Measurements from ENCODE around the gene CREB3.

The CREB3 gene

DNA sequence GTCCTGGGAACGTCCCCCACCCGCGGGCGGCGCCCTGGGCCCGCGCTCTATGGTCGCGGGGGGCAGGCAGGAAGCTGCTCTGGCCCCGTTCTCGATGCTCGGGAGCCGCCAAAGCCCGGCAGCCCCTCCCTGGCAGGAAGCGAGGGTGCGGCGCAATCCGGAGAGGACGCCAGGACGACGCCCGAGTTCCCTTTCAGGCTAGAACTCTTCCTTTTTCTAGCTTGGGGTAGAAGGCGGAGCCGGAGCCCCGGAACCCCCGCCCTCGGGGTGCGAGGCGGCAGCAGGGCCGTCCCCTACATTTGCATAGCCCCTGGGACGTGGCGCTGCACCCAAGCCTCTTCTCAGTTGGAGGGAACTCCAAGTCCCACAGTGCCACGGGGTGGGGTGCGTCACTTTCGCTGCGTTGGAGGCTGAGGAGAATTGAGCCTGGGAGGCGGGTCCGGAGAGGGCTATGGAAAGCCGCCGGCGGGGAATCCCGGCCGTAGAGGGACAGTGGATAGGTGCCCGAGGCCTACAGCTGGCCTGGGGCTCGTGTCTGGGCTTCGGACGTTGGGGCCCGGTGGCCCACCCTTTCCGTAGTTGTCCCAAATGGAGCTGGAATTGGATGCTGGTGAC, at the start of gene CREB3, which contains the start of gene TLN1:
Gene CREB3, plus strand, starts transcription at position 482 of the 615 bp plus-strand sequence. Its CDS starts 107 bp downstream, at position 589.
Gene TLN1, minus strand, starts transcription at position 11 of the 615 bp plus-strand sequence. CDS start 6,501 bp downstream, outside the sequence.
- in situ Hi-C loops (cut with MboI; ENCODE audit: low sequenced_read_pairs), result no loop called here

DNA sequence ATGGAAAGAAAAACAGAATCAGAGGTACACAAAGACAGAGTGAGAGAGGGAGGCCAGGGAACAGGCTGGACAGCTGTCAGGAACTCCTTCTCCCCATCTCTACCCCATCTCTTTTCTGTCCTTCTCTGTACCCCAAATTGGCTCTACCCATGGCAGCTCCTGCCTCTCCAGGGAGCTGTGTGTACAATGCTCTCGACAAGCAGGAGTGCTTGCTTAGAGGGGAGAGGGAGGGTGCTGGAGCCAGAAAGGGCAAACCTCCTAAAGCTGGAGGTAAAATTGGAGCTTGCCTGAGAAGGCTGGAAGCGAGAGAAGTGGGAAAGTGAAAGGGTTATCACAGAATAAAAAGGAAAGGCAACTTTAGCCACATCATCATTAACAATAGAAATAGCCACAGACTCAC, 49.1 kb upstream of the CREB3 start:
- in situ Hi-C loops (cut with MboI; ENCODE audit: low sequenced_read_pairs), result no loop called here

- in situ Hi-C loops (cut with MboI; ENCODE audit: low sequenced_read_pairs), result no loop called here
These were observed 47.5 kb upstream of the CREB3 start for GRCh38 chr9:35684921-35685320.

DNA sequence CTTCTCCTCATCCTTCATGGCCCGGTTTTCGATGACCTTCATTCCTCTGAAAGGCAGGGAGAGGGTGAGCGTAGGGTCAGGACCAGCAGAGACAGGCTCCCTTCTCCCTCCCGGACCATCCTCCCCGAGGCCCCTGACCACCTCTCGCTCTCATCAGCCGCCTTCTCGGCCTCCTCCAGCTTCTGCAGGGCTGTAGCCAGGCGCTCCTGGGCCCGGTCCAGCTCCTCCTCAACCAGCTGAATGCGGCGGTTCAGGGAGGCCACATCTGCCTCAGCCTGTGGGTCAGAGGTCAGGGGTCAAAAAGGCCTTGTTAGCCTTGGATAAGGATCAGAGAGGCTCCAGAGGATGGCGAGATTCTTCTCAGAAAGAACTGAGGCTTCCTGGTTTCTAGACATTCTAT, 47.0 kb upstream of the CREB3 start:
- in situ Hi-C loops (cut with MboI; ENCODE audit: low sequenced_read_pairs), result no loop called here

GRCh38 chr9:35686222-35687203, 46.0 kb upstream of the CREB3 start:
- in situ Hi-C loops (cut with MboI; ENCODE audit: low sequenced_read_pairs), result no loop called here

- in situ Hi-C loops (cut with MboI; ENCODE audit: low sequenced_read_pairs), result no loop called here
These were observed 45.2 kb upstream of the CREB3 start for GRCh38 chr9:35687306-35687705.

DNA sequence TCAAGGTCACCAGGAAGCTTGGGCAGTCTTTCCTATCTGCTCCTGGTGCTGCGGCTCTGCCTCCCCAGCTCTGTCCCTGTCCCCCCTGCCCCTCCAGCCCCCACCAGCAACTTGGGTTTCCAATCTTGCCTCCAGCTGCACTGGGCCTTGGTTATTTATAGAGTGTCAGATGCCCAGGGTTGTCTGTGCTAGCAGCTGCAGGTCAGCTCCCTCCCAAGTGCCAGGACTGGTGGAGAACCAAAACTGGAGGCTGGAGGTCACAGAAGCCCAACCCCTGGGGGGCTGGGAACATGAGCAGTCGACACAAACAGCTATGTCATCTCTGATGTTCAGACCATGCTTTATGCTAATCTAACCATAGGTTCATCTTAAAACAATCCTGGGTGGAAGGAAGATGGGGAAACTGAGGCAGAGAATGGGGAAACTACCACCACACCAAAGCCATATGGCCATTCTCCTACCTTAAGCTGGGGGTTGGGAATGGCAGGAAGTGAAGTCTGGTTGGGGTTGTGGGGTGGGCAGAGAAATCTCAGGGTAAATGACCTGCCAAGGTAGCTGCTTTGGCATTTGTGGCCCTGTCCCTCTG, 44.4 kb upstream of the CREB3 start:
- in situ Hi-C loops (cut with MboI; ENCODE audit: low sequenced_read_pairs), result no loop called here

DNA sequence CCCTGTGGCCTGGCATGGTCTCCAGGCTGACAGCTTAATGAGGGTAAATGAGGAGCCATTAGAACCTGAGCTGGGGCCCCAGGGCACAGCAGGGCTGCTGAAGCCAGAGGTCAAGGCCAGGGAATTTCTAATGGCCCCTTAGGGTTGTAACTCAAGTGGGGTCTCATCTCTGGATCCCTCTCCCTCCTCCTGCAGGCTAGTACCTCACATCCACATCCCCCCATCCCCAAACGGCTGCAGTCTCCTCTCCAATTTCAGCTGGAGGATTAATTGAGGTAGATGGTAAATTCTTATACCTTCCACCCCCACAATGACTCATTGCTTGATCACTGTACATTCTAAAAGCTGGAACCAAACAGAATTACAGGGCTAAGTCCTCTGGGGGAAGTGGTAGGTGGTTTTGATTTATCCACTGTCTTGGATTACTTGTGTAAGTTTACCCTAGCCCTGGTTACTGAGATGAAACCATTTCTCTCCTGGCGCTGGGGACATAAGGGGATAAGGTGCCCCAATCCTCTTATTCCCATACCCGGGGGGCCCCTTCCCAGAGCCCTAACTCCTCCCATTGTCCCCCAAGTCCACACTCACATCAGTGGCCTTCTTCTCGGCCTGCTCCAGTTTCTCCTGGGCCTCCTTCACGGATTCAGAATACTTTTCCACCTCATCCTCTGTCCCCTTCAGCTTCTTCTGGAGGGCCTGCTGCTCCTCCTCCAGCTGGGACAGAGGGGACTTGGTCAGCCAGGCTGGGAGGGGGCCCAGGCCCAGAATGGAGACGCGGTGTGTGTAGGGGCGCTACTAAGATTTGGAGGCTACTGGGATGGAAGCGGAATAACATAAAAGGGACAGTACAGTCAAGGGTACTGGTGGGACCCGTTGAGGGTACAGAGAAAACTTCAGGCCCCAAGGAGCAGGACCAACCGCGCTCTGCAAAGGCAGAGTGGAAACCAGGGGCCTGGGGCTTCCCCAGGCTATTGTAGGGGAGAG, 43.6 kb upstream of the CREB3 start:
- in situ Hi-C loops (cut with MboI; ENCODE audit: low sequenced_read_pairs), result no loop called here

GRCh38 chr9:35689542-35690293, 42.7 kb upstream of the CREB3 start, which contains the start of gene TPM2:
TSS of gene TPM2 (minus strand) at chr9:35689925. CDS start at chr9:35689817, 108 bp downstream.
- in situ Hi-C loops (cut with MboI; ENCODE audit: low sequenced_read_pairs), result no loop called here

- in situ Hi-C loops (cut with MboI; ENCODE audit: low sequenced_read_pairs), result no loop called here
These were observed 42.2 kb upstream of the CREB3 start for GRCh38 chr9:35690294-35690613.

DNA sequence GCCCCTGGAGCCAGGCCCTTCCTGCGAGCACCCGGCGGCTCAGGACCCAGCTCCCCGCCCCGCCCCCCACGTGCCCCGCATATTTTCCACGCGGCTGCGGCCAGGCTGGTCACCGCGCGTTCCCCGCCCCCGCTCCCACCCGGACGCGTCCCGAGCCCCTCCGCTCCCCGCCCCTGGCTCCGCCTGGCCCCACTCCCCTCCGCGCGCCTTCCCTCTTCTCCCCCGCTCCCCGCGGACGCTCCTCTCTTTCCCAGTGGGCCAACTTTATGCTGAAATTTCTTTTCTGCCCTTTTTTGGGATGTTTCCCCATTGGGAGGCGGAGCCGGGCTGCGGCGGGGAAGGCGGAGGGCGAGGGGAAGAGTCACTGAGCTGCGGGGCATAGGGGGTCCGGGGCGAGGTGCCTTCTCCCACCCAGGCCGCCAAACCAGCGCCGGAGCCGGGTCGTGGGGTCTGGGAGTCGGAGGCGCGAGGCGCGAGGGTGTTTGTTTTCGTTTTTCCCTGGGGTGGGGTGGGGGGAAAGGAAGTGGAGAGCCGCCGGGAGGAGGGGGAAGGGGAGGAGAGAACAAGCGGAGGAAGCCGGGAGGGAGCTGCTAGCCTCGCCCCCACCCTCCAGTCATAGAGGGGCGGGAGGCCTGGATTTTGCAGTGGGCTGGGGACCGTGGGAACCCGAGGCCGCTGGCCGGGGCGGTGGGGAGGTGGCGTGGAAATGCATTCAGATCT, 41.7 kb upstream of the CREB3 start:
- in situ Hi-C loops (cut with MboI; ENCODE audit: low sequenced_read_pairs), result no loop called here

DNA sequence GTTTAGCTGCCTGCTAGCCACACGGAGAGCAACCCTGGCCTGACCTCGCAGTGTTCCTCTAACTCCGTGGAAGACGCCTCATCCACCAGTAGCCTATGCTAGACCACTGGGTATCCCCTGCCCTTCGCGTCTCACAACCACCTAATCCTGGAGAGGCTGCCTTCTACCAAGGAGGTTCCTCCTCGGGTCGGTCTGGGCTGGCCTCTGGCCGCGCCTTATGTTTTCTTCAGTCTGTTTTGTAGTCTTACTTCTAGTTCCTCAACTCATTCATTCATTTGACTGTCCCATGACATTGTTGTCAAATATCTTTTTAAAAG, 41.2 kb upstream of the CREB3 start:
- in situ Hi-C loops (cut with MboI; ENCODE audit: low sequenced_read_pairs), result no loop called here

DNA sequence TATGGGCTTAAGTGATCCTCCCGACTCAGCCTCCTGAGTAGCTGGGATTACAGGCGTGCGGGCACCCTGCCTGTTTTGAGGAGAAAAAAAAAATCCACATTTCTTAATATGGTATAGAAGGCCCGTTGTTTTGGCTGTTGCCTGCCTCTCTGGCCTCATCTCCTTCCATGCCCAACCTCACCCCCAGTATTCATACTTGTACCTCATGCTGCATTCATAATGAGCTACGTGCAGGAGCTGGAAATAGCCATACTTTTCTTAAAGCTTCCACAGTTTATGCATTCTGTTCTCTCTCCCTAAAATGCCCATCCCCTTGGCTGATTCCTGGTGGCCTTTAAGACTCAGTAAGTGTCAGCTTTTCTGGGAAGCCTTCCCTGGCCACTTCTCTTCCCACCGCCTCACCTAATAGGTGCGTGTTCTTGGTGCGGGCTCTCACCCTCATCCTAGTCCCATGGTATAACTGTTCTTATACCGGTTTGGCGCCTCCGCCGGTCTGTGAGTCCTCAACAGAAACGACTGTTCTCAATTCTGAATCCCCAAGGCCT, 40.6 kb upstream of the CREB3 start:
- in situ Hi-C loops (cut with MboI; ENCODE audit: low sequenced_read_pairs), result no loop called here

GRCh38 chr9:35695943-35696401, 36.5 kb upstream of the CREB3 start:
- in situ Hi-C loops (cut with MboI; ENCODE audit: low sequenced_read_pairs), result no loop called here

- in situ Hi-C loops (cut with MboI; ENCODE audit: low sequenced_read_pairs), result no loop called here
These were observed 35.8 kb upstream of the CREB3 start for GRCh38 chr9:35696520-35697215.

GRCh38 chr9:35697486-35697885, 35.0 kb upstream of the CREB3 start:
- in situ Hi-C loops (cut with MboI; ENCODE audit: low sequenced_read_pairs), result no loop called here

DNA sequence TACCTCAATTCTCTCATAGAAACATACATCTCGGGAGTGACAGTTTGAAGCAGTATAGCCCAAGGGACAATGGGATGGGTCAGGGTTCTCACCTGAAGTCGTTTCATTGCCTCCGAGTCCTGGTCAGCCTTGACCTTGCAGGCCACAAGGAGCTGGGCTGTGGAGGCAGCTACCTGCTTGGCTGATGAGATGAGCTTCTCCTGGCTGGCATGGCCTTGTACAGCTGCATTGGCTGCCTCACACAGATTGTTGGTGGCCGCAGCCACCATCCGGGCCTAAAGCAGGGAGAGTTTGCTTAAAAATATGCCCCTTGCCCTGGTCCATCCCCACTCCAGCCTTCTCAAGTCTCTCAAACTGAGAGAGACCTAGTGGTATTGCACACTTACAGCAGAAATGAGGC, 34.2 kb upstream of the CREB3 start:
- in situ Hi-C loops (cut with MboI; ENCODE audit: low sequenced_read_pairs), result no loop called here

- in situ Hi-C loops (cut with MboI; ENCODE audit: low sequenced_read_pairs), result loop anchor here (25.0 kb wide), 1 partner anchor 638 kb away; the partner anchor contains the start of gene VCP
These were observed 32.4 kb upstream of the CREB3 start for GRCh38 chr9:35700031-35700430.
